HepG2 (cell line): ENCODE results near the gene GATC. TPM values are rescaled to one million over a fixed set of nuclear protein-coding genes. Genes with fewer than 3 reads are reported as not detected.

Experiments
- AKAP8 ChIP-seq: sonication (generic); formaldehyde crosslinking; IDR thresholded peaks from 2 replicates; pipeline ENCODE4 v1.5.1; 2020; ENCODE audit warnings: mild to moderate bottlenecking, missing genetic modification reagents
- EP300 ChIP-seq, 3 experiments: sonication (generic) in 1 of 3; formaldehyde crosslinking in 1 of 3; IDR thresholded peaks; 2 replicates each; pipeline versions ENCODE4 v1.5.1 to v1.6.1; 2011 to 2020; ENCODE audit warnings: low read depth in 2 of 3, low read length in 2 of 3, borderline replicate concordance in 1 of 3, improper control_type of control experiment in 1 of 3, mild to moderate bottlenecking in 1 of 3, missing genetic modification reagents in 1 of 3, moderate library complexity in 1 of 3
- HDAC2 ChIP-seq: sonication (generic); formaldehyde crosslinking; IDR thresholded peaks from 2 replicates; pipeline ENCODE4 v1.4.0; 2020; ENCODE audit warnings: missing genetic modification reagents
- JUN ChIP-seq: sonication (generic); formaldehyde crosslinking; IDR thresholded peaks from 2 replicates; pipeline ENCODE4 v1.4.0; 2020; ENCODE audit warnings: mild to moderate bottlenecking, missing genetic modification reagents
- JUND ChIP-seq: sonication (generic); formaldehyde crosslinking; IDR thresholded peaks from 2 replicates; pipeline ENCODE4 v1.8.0; 2022; ENCODE audit warnings: mild to moderate bottlenecking, missing genetic modification reagents
- KLF11 ChIP-seq: IDR thresholded peaks from 2 replicates; pipeline ENCODE4 v1.6.1; 2016; ENCODE audit warnings: missing compliant biosample characterization
- KLF12 ChIP-seq: sonication (generic); formaldehyde crosslinking; IDR thresholded peaks from 2 replicates; pipeline ENCODE4 v1.4.0; 2020; ENCODE audit warnings: missing genetic modification reagents, borderline replicate concordance
- MXD3 ChIP-seq: IDR thresholded peaks from 2 replicates; pipeline ENCODE4 v1.6.1; 2016; ENCODE audit warnings: mild to moderate bottlenecking, missing biosample characterization, missing genetic modification reagents
- NFE2L2 ChIP-seq: fragments of 150-350 bp; IDR thresholded peaks from 2 replicates; pipeline ENCODE4 v1.6.1; 2014; ENCODE audit warnings: low read length
- RBAK ChIP-seq: sonication (generic); formaldehyde crosslinking; IDR thresholded peaks from 2 replicates; pipeline ENCODE4 v1.5.1; 2020; ENCODE audit warnings: mild to moderate bottlenecking, missing genetic modification reagents
- SMAD9 ChIP-seq: sonication (generic); formaldehyde crosslinking; IDR thresholded peaks from 2 replicates; pipeline ENCODE4 v1.5.1; 2020; ENCODE audit warnings: mild to moderate bottlenecking, missing genetic modification reagents
- TCF7L2 ChIP-seq: IDR thresholded peaks from 2 replicates; pipeline ENCODE4 v1.6.1; 2011; ENCODE audit warnings: mild to moderate bottlenecking, low read depth, low read length, moderate library complexity
- ZMYM2 ChIP-seq: sonication (generic); formaldehyde crosslinking; IDR thresholded peaks from 2 replicates; pipeline ENCODE4 v1.8.0; 2022; ENCODE audit warnings: mild to moderate bottlenecking, missing genetic modification reagents
- ZNF121 ChIP-seq: sonication (generic); formaldehyde crosslinking; IDR thresholded peaks from 2 replicates; pipeline ENCODE4 v1.5.0; 2020; ENCODE audit warnings: mild to moderate bottlenecking, missing genetic modification reagents
- ZNF318 ChIP-seq: sonication (generic); formaldehyde crosslinking; IDR thresholded peaks from 2 replicates; pipeline ENCODE4 v1.4.0; 2020; ENCODE audit warnings: mild to moderate bottlenecking, missing genetic modification reagents
- ZNF337 ChIP-seq: sonication (generic); formaldehyde crosslinking; IDR thresholded peaks from 2 replicates; pipeline ENCODE4 v1.5.1; 2020; ENCODE audit warnings: missing genetic modification reagents, low read depth, mild to moderate bottlenecking, borderline replicate concordance
- ZNF552 ChIP-seq: sonication (generic); formaldehyde crosslinking; IDR thresholded peaks from 2 replicates; pipeline ENCODE4 v1.9.0; 2022; ENCODE audit warnings: missing genetic modification reagents, mild to moderate bottlenecking, borderline replicate concordance
- ZNF570 ChIP-seq: sonication (generic); formaldehyde crosslinking; IDR thresholded peaks from 2 replicates; pipeline ENCODE4 v1.4.0; 2020; ENCODE audit warnings: mild to moderate bottlenecking, missing genetic modification reagents, borderline replicate concordance
- ZNF720 ChIP-seq: sonication (generic); formaldehyde crosslinking; IDR thresholded peaks from 2 replicates; pipeline ENCODE4 v1.4.0; 2020; ENCODE audit warnings: missing genetic modification reagents
- ZNF790 ChIP-seq: sonication (generic); formaldehyde crosslinking; IDR thresholded peaks from 2 replicates; pipeline ENCODE4 v1.8.0; 2022; ENCODE audit warnings: missing genetic modification reagents, mild to moderate bottlenecking, borderline replicate concordance
- polyA plus RNA-seq, 8 experiments: library from polyadenylated mRNA; depleted of rRNA in 3 of 8; stranded (reverse) in 7 of 8; unstranded in 1 of 8; fragments of >200 nt; fragmentation: Illumina TruSeq in 4 of 8; extraction: Trizol in 4 of 8; gene quantifications; 2 replicates each; pipeline versions ENCODE4 v1.2.1 to v1.2.3, GENCODE V29; 2011 to 2016; ENCODE audit warnings: low read depth in 4 of 8, missing spikeins in 1 of 8, mixed read lengths in 1 of 8; ENCODE audit not compliant: insufficient read depth in 1 of 8
- total RNA-seq, 5 experiments: library from RNA; depleted of rRNA; stranded (reverse); fragments of >200 nt; fragmentation: Illumina TruSeq; extraction: Trizol; gene quantifications; 2 replicates each; pipeline ENCODE4 v1.2.3, GENCODE V29; 2016; ENCODE audit warnings: low read depth in 1 of 5

The GATC gene
- total and polyA plus RNA-seq, 2 of the 13 experiments (the other 11 are each of a cell fraction or from before 2014, with no cell fraction given): 17.7 to 29.7 TPM

- no peak; the same call in 1 of the 2 replicates for TF ChIP-seq ZNF318 (CRISPR knock-in tag)
- peak; percentile 80; the same call in 1 of the 2 replicates for TF ChIP-seq MXD3 (CRISPR knock-in tag)
- peak; percentile 16; the same call in 1 of the 2 replicates for TF ChIP-seq JUND
- no peak for TF ChIP-seq RBAK (CRISPR knock-in tag)
- no peak for TF ChIP-seq NFE2L2
- 0 out of 2 replicates have a peak, but pooled peaks have one; percentile 30 for TF ChIP-seq ZNF790 (CRISPR knock-in tag)
- TF ChIP-seq ZNF720 (CRISPR knock-in tag): no peak
- TF ChIP-seq ZNF552: peak; percentile 32; the same call in 1 of the 2 replicates
- 0 out of 2 replicates have a peak, but pooled peaks have one; percentile 60 for TF ChIP-seq KLF12 (CRISPR knock-in tag)
- peak; percentile 72; the same call in 1 of the 2 replicates for TF ChIP-seq ZNF337 (CRISPR knock-in tag)
- peak; percentile 95; the same call in 1 of the 2 replicates for TF ChIP-seq KLF11 (CRISPR knock-in tag)
- 0 out of 2 replicates have a peak, but pooled peaks have one; percentile 39 for TF ChIP-seq JUN (CRISPR knock-in tag)
- no peak for TF ChIP-seq ZMYM2 (CRISPR knock-in tag)
- TF ChIP-seq ZNF570 (CRISPR knock-in tag): no peak
- TF ChIP-seq SMAD9: no peak
- no peak; a peak in 2 of 4 replicates for TF ChIP-seq EP300 (IDR thresholded peaks at IDR 0.05; ENCODE audit: low read depth in 2 of 2, low read length in 2 of 2)
- TF ChIP-seq EP300 (CRISPR knock-in tag; IDR thresholded peaks at IDR 0.05; ENCODE audit: borderline replicate concordance): peak; percentile 30
- TF ChIP-seq HDAC2 (CRISPR knock-in tag): peak; percentile 97
- no peak for TF ChIP-seq TCF7L2
- peak; percentile 69; the same call in 1 of the 2 replicates for TF ChIP-seq AKAP8 (CRISPR knock-in tag)
- no peak for TF ChIP-seq ZNF121 (CRISPR knock-in tag)
Measured at GRCh38 chr12:120445911-120446843, at the start of gene GATC, which contains the start of gene TRIAP1 (continued).
